ENCODE results near the gene MMD.

- no peak for TF ChIP-seq GATA3 (IDR thresholded peaks at IDR 0.05; ENCODE audit: low read depth, low read length)
- TF ChIP-seq GATA2 (IDR thresholded peaks at IDR 0.05; ENCODE audit: low read depth, low read length): no peak
These were observed 32.4 kb upstream of the MMD start for GRCh38 chr17:55453839-55454557.
